T-cell (primary cell): Measurements from ENCODE around the gene SERTAD2. TPM values are rescaled to one million over a fixed set of nuclear protein-coding genes. Genes with fewer than 3 reads are reported as not detected.

Experiments used
- ATAC-seq, 4 experiments: fragments of 200-7000 bp in 3 of 4; fragments of 150-1000 bp in 1 of 4; cut with Tn5 transposase; replicated peaks in 1 of 4; 1 replicate in 3 of 4; 2 replicates in 1 of 4; pipeline ENCODE4 v1.10.0; 2021; ENCODE audit warnings: moderate library complexity in 3 of 4, mild to moderate bottlenecking in 2 of 4, moderate number of reproducible peaks in 1 of 4
- CTCF ChIA-PET, 2 donors: fragments of 300-600 bp; sonication (Branson Sonifier 250); formaldehyde crosslinking; loops; one replicate each; lab custom pipeline; 2022; ENCODE audit warnings: antibody characterized with exemption in 2 of 2; lab: Charles Lee
- POLR2A ChIA-PET, 2 donors: fragments of 300-600 bp; sonication (Branson Sonifier 250); formaldehyde crosslinking; loops; one replicate each; lab custom pipeline; 2022; ENCODE audit warnings: antibody characterized with exemption in 2 of 2; lab: Charles Lee
- DNase-seq, 35 experiments: peaks; one replicate each; pipeline versions ENCODE4 v3.0.0 to v3.0.0-alpha.2; 2013 to 2023
- H3K27ac ChIP-seq: one replicate; pipeline ENCODE4 v1.5.1; 2013; ENCODE audit warnings: low read length
- H3K27me3 ChIP-seq, 2 experiments: replicated peaks in 1 of 2; 1 replicate in 1 of 2; 2 replicates in 1 of 2; pipeline versions ENCODE4 v1.6.1 to v1.7.0; 2013; ENCODE audit warnings: low read length in 1 of 2, mixed read lengths in 1 of 2; ENCODE audit not compliant: control insufficient read depth in 2 of 2, insufficient read depth in 2 of 2; ENCODE audit errors: extremely low read depth in 1 of 2
- H3K36me3 ChIP-seq, 2 donors: 1 replicate in 1 of 2; 2 replicates in 1 of 2; pipeline versions ENCODE4 v1.6.1 to v1.7.0; 2013; ENCODE audit warnings: low read length in 1 of 2; ENCODE audit not compliant: control insufficient read depth in 2 of 2, insufficient read depth in 1 of 2; ENCODE audit errors: extremely low read depth in 1 of 2
- H3K4me1 ChIP-seq, 2 experiments: 1 replicate in 1 of 2; 2 replicates in 1 of 2; pipeline versions ENCODE4 v1.6.1 to v1.7.0; 2013; ENCODE audit warnings: low read length in 2 of 2, mixed read lengths in 1 of 2; ENCODE audit not compliant: insufficient read depth in 2 of 2, control insufficient read depth in 1 of 2; ENCODE audit errors: extremely low read depth in 1 of 2
- H3K4me3 ChIP-seq, 2 donors: 1 replicate in 1 of 2; 2 replicates in 1 of 2; pipeline versions ENCODE4 v1.5.1 to v1.7.0; 2013; ENCODE audit warnings: mild to moderate bottlenecking in 2 of 2, low read length in 1 of 2, moderate library complexity in 1 of 2; ENCODE audit not compliant: control insufficient read depth in 1 of 2; ENCODE audit errors: extremely low read depth in 1 of 2
- H3K9me3 ChIP-seq: 2 replicates; pipeline ENCODE4 v1.7.0; 2013
- H3K27ac Mint-ChIP-seq, 2 donors: one replicate each; pipeline ENCODE4 v1.8.0; 2020 to 2021; ENCODE audit warnings: mild to moderate bottlenecking in 2 of 2, mixed read lengths in 2 of 2
- H3K27me3 Mint-ChIP-seq, 2 donors: one replicate each; pipeline ENCODE4 v1.8.0; 2021 to 2022; ENCODE audit warnings: mixed read lengths in 2 of 2
- H3K36me3 Mint-ChIP-seq: one replicate; pipeline ENCODE4 v1.8.0; 2021; ENCODE audit warnings: mixed read lengths
- H3K4me1 Mint-ChIP-seq, 3 donors: one replicate each; pipeline ENCODE4 v1.8.0; 2020 to 2022; ENCODE audit warnings: mixed read lengths in 3 of 3, mild to moderate bottlenecking in 1 of 3
- H3K4me3 Mint-ChIP-seq, 3 donors: one replicate each; pipeline ENCODE4 v1.8.0; 2020 to 2022; ENCODE audit warnings: mild to moderate bottlenecking in 3 of 3, mixed read lengths in 3 of 3, moderate library complexity in 3 of 3
- H3K9me3 Mint-ChIP-seq, 3 donors: one replicate each; pipeline ENCODE4 v1.8.0; 2020 to 2022; ENCODE audit warnings: mixed read lengths in 3 of 3
- WGBS: methylation state at CpG from one replicate; pipeline ENCODE4 v1.1.5; 2013; ENCODE audit warnings: missing lambda C conversion rate; ENCODE audit not compliant: insufficient coverage; 5-methylcytosine and 5-hydroxymethylcytosine counted together
- total RNA-seq, 35 experiments: library from RNA in 6 of 35; stranded (reverse) in 6 of 35; fragments of 120-200 nt in 1 of 35; gene quantifications; one replicate each; pipeline versions ENCODE4 v1.2.1 to v1.2.4 and lab custom pipeline; 2013 to 2026

The SERTAD2 gene, protein sequence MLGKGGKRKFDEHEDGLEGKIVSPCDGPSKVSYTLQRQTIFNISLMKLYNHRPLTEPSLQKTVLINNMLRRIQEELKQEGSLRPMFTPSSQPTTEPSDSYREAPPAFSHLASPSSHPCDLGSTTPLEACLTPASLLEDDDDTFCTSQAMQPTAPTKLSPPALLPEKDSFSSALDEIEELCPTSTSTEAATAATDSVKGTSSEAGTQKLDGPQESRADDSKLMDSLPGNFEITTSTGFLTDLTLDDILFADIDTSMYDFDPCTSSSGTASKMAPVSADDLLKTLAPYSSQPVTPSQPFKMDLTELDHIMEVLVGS
- 10 to 100 TPM; 22.8 to 39.7 (median 27.4) TPM for total RNA-seq
- total RNA-seq (2013) = 20.6 TPM
- total RNA-seq (lab: John Stamatoyannopoulos, UW) = 12.4 to 85.2 (median 31.7) reads per million in 29 experiments

DNA sequence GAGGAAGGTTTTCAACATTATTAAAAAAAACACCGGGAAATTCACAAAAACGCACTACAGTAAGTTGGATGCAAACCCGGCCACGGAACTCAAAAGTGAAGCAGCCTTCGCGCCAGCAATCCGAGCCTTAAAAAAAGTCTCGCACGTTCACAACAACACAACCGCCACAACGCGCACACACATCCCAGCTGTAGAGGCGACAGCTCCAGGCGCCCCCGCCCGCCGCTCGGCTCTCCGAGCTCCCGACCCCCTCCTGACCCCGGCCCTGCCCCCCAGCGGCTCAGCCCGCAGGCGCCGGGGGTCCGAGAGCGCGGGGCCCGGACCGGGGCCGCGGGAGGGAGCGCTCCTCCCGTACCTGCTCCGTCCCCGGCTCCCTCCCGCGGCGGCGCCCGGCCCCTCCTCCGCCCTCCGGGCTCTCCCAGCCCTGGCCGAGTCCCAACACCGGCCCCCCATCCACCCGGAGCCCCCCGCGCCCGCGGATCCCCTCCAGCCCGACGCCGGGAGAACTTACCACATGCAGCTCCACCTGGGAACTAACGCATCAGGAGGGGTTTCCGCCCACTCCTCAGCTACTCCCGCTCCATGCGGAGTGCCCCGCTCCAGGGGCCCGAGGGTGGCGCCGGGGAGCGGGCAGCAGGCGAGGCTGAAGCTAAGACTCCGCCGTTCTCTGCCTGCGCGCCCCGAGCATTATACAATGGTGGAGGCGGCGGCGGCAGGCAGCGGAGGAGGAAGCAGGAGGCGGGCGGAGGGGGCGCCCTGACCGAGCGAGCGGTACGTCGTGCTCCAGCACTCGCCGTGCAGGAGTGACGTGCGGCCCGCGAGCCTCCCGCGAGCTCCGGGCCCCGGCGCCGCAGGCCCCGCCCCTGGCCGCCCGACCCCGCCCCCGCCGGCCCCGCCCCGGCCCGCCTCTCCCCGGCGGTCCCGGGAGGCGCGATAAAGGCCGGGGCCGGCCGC lies at the start of gene SERTAD2:
TSS of gene SERTAD2 (minus strand) at position 805 of the 954 bp plus-strand sequence. CDS start 17,042 bp downstream, outside the sequence.
- DNase-seq (peak; percentile 71 to 93 (median 85)), ATAC-seq (peak; percentile 89 to 91 (median 90))
- ChIA-PET POLR2A (interaction anchor here (0.5 to 3.4 kb wide), 21 partner anchors 8 to 574 kb away, joined by 3 to 29 read pairs (median 4); partner anchors contain the start of genes ACTR2 (in 1 of the 2), AFTPH (in 1 of the 2), CEP68 (in 1 of the 2) and RAB1A (in 1 of the 2)), CTCF (interaction anchor here (0.6 to 7.4 kb wide), 31 partner anchors 9 to 672 kb away, joined by 3 to 78 read pairs (median 4); partner anchors contain the start of gene AFTPH (in 1 of the 2))
- Histone ChIP-seq H3K27ac (peak within 1 kb of the TSS; percentile 86), H3K27me3 (no peaks in the 10 kb centered on the region), H3K9me3 (no peaks in the 10 kb centered on the region), H3K4me1 (peaks cover 25 to 56% of the 10 kb centered on the region in 2 experiments), H3K4me3 (peak within 1 kb of the TSS; percentile 94 to 96), H3K36me3 (no peaks in the 10 kb centered on the region)
- Mint-ChIP-seq H3K36me3 (no peaks in the 10 kb centered on the region), H3K9me3 (no peaks in the 10 kb centered on the region), H3K4me1 (peaks cover 76 to 82% (median 77%) of the 10 kb centered on the region in 3 donors), H3K4me3 (peak within 1 kb of the TSS; percentile 88 to 91 (median 89)), H3K27ac (peak within 1 kb of the TSS; percentile 91 to 92), H3K27me3 (no peaks in the 10 kb centered on the region)
- under 1% methylated on average over 92 of the region's 109 CpGs for WGBS

DNA sequence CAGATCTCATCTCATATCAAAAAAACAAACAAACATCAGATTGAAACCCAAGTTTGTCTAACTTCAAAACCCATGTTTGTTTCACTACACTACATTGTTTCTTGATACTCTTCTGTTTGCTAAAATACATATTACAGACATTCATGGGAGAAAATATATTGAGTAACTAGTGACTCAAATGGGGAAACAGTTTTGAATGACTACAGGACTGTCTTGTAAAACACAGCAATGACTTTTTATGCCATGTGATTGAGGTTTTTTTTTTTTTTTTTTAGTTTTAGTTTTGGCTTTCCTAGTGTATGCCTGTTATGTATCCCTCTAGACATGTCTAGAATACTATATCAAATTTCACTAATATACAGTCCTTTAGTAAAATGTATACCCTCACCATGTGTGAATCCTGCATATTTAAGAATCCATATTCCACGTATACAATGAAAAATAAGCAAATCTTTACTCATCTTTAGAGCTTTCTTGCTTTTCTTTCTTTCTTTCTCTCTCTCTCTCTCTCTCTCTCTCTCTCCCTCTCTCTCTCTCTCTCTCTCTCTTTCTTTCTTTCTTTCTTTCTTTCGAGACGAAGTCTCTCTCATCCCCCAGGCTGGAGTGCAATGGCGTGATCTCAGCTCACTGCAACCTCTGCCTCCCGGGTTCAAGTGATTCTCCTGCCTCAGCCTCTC lies 46.6 kb upstream of the SERTAD2 start:
- Histone ChIP-seq H3K9me3 (no peaks in the 10 kb centered on the region), H3K36me3 (no peaks in the 10 kb centered on the region), H3K4me3 (no peak overlapping the region), H3K27me3 (no peaks in the 10 kb centered on the region), H3K4me1 (peaks cover 8 to 9% of the 10 kb centered on the region in 2 experiments), H3K27ac (no peak overlapping the region)
- Mint-ChIP-seq H3K9me3 (no peaks in the 10 kb centered on the region), H3K4me3 (no peak overlapping the region), H3K27ac (peak overlapping the region in 1 of 2 donors; percentile 25), H3K4me1 (peaks cover 39 to 51% (median 42%) of the 10 kb centered on the region in 3 donors), H3K36me3 (peaks cover 3% of the 10 kb centered on the region), H3K27me3 (no peaks in the 10 kb centered on the region)
- 70% methylated on average over 4 of the region's 5 CpGs for WGBS
- ATAC-seq = no peak
- CTCF ChIA-PET = interaction anchor here in 1 of 2 donors (1.1 kb wide), 1 partner anchor 15 kb away, joined by 5 read pairs; no protein-coding TSS in a partner anchor
- POLR2A ChIA-PET = no interaction called here
- no peak for DNase-seq

DNA sequence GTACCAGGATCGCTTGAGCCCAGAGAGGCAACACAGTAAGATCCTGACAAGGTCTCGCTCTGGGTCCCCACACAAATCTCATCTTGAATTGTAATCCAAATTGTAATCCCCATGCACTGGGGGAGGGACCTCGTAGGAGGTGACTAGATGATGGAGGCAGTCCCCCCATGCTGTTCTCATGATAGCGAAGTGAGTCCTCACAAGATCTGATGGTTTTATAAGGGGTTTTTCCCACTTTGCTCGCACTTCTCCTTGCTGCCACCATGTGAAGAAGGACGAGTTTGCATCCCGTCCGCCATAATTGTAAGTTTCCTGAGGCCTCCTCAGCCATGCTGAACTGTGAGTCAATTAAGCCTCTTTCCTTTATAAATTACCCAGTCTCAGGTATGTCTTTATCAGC lies 46.0 kb upstream of the SERTAD2 start:
- H3K27ac ChIP-seq = no peak overlapping the region

GRCh38 chr2:64698668-64699444 lies 45.1 kb upstream of the SERTAD2 start:
- Mint-ChIP-seq H3K27me3 (no peaks in the 10 kb centered on the region), H3K9me3 (no peaks in the 10 kb centered on the region), H3K4me1 (peaks cover 39 to 51% (median 40%) of the 10 kb centered on the region in 3 donors), H3K27ac (peak overlapping the region; percentile 14 to 45), H3K4me3 (no peak overlapping the region), H3K36me3 (no peaks in the 10 kb centered on the region)
- Histone ChIP-seq H3K9me3 (no peaks in the 10 kb centered on the region), H3K4me3 (no peak overlapping the region), H3K27me3 (no peaks in the 10 kb centered on the region), H3K36me3 (no peaks in the 10 kb centered on the region), H3K27ac (no peak overlapping the region), H3K4me1 (peaks cover 8 to 9% of the 10 kb centered on the region in 2 experiments)
- WGBS = 40% methylated on average over 1 of the region's 4 CpGs
- POLR2A ChIA-PET = no interaction called here
- DNase-seq (peak in 1 of 35 experiments; percentile 33), ATAC-seq (peak; percentile 60 to 86 (median 76))
- CTCF ChIA-PET = interaction anchor here in 1 of 2 donors (2.0 kb wide), 1 partner anchor 24 kb away, joined by 4 read pairs; no protein-coding TSS in a partner anchor

More for the DNA sequence above, 46.0 kb upstream of the SERTAD2 start:
- Mint-ChIP-seq H3K27me3 (no peaks in the 10 kb centered on the region), H3K4me3 (no peak overlapping the region), H3K9me3 (no peaks in the 10 kb centered on the region), H3K4me1 (peaks cover 39 to 51% (median 41%) of the 10 kb centered on the region in 3 donors), H3K36me3 (no peaks in the 10 kb centered on the region), H3K27ac (peak overlapping the region in 1 of 2 donors; percentile 25)
- Histone ChIP-seq H3K27me3 (no peaks in the 10 kb centered on the region), H3K4me1 (peaks cover 8 to 9% of the 10 kb centered on the region in 2 experiments), H3K4me3 (no peak overlapping the region), H3K36me3 (no peaks in the 10 kb centered on the region), H3K9me3 (no peaks in the 10 kb centered on the region)
- DNase-seq (peak in 9 of 35 experiments; percentile 4 to 70 (median 7)), ATAC-seq (peak in 1 of 4 experiments; percentile 26)
- ChIA-PET POLR2A (no interaction called here), CTCF (interaction anchor here in 1 of 2 donors (2.0 kb wide), 1 partner anchor 25 kb away, joined by 4 read pairs; no protein-coding TSS in a partner anchor)
- WGBS = 60% methylated on average over 5 of the region's 8 CpGs

GRCh38 chr2:64698177-64698643 lies 44.5 kb upstream of the SERTAD2 start:
- Mint-ChIP-seq H3K9me3 (no peaks in the 10 kb centered on the region), H3K27me3 (no peaks in the 10 kb centered on the region), H3K27ac (no peak overlapping the region), H3K4me3 (no peak overlapping the region), H3K36me3 (no peaks in the 10 kb centered on the region), H3K4me1 (peaks cover 39 to 51% (median 40%) of the 10 kb centered on the region in 3 donors)
- Histone ChIP-seq H3K27ac (no peak overlapping the region), H3K4me3 (no peak overlapping the region), H3K36me3 (no peaks in the 10 kb centered on the region), H3K27me3 (no peaks in the 10 kb centered on the region), H3K4me1 (peaks cover 8 to 9% of the 10 kb centered on the region in 2 experiments), H3K9me3 (no peaks in the 10 kb centered on the region)
- ChIA-PET CTCF (interaction anchor here in 1 of 2 donors (2.0 kb wide), 1 partner anchor 23 kb away, joined by 4 read pairs; no protein-coding TSS in a partner anchor), POLR2A (no interaction called here)
- ATAC-seq (no peak), DNase-seq (no peak)
- WGBS = no CpG with 5 or more reads among the region's 2 CpGs
